ENCODE data around the gene SLC44A2. TPM values are rescaled to one million over a fixed set of nuclear protein-coding genes. Genes with fewer than 3 reads are reported as not detected.
A peak's percentile ranks its signal among the peaks of the same experiment; 100 is the strongest.
"Not testable (repeated sequence)": the region's sequence is repeated elsewhere in the genome, so short reads cannot be mapped to it uniquely, and the experiment has no call there.

SLC44A2 gene
- total and polyA plus RNA-seq, 10 donors, result 108 to 358 (median 225) TPM

DNA sequence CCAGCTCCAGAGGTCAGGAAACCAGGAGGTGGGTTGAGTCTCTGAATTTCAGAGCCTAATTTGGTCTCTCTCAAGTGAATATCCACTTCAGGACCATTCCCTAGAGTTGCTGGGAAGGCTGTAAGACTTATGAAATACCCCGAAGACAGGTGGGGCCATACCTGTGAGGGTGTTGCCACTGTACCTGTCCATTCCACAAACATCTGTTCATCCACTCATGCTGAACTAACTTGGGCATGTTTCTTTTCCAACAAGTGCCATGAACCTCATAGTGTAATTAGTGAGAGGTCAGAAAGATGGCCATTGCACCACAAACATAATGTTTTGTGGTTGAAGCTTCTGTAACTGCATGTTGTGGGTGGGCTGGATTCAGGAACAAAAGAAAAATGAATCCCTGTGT is 36.6 kb downstream of the SLC44A2 start:
- no peak for TF ChIP-seq POLR2A (IDR thresholded peaks at IDR 0.05)
- no peak for TF ChIP-seq POLR2AphosphoS5 (IDR thresholded peaks at IDR 0.05)
- TF ChIP-seq, protein P1, sequence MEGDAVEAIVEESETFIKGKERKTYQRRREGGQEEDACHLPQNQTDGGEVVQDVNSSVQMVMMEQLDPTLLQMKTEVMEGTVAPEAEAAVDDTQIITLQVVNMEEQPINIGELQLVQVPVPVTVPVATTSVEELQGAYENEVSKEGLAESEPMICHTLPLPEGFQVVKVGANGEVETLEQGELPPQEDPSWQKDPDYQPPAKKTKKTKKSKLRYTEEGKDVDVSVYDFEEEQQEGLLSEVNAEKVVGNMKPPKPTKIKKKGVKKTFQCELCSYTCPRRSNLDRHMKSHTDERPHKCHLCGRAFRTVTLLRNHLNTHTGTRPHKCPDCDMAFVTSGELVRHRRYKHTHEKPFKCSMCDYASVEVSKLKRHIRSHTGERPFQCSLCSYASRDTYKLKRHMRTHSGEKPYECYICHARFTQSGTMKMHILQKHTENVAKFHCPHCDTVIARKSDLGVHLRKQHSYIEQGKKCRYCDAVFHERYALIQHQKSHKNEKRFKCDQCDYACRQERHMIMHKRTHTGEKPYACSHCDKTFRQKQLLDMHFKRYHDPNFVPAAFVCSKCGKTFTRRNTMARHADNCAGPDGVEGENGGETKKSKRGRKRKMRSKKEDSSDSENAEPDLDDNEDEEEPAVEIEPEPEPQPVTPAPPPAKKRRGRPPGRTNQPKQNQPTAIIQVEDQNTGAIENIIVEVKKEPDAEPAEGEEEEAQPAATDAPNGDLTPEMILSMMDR (IDR thresholded peaks at IDR 0.05 in 8 of 11, conservative IDR thresholded peaks at IDR 0.05 in 3 of 11), result no peak
- WGBS, 5 donors, result 60 to 96% (median 82%) methylated on average over 1 of the region's 1 CpG
- DNase-seq, result no peak
- Histone ChIP-seq H3K27me3 (replicated peaks in 1 of 7) (no peaks in the 10 kb centered on the region), H3K9me3 (no peaks in the 10 kb centered on the region), H3K4me3 (no peak overlapping the region), H3K27ac (peak overlapping the region in 2 of 8 donors; percentile 0 to 58), H3K4me1 (peaks cover 43 to 100% (median 94%) of the 10 kb centered on the region in 6 donors), H3K36me3 (peaks cover 0 to 51% (median 8%) of the 10 kb centered on the region in 6 donors)
- intact Hi-C loops (cut with DNase I; ENCODE audit: low total_unique reads), result no loop called here

DNA sequence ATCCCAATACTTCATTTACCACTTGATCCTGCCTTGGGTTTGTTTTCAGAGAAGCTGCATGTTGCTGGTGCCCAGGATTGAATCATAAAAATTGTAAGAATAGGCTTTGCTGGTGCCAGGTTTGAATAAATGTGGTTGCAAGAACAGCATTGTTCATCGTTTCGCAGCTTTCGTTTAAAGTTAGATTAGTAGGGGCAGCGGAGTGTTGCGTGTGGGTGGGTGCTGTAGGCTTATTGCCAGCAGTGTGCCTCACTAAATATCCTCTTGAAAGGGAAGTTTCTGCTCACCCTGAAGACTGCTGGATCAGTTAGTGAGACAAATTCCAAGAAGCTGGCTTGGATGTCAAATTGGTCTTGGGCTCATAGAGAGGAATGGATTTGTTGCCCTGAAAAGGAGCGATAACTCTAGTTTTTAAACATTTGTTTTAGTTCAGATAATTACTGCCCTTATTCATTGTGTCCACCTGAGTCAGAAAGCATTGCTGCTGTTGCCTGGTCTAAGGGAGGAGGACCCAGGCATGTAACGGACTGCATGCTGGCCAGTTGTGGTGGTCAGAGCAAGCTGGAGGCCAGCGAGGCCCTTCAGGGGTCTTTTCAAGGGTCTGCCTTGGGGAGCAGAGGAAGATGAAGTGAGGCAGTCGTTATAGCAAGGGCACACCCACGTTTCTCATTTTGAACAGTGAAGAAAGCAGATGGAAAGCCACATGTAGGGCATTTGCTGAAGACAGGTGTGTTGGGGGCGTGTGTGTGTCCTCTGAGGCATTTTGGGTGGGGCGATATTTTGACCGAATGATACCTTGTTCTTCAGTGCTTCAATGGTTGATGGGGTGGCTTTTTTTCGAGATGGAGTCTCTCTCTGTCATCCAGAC is 37.3 kb downstream of the SLC44A2 start:
- intact Hi-C loops (cut with DNase I; ENCODE audit: low total_unique reads), result no loop called here
- Histone ChIP-seq H3K36me3 (peaks cover 0 to 51% (median 8%) of the 10 kb centered on the region in 6 donors), H3K4me3 (no peak overlapping the region), H3K27me3 (replicated peaks in 1 of 7) (no peaks in the 10 kb centered on the region), H3K27ac (peak overlapping the region in 3 of 8 donors; percentile 0 to 58 (median 0)), H3K9me3 (no peaks in the 10 kb centered on the region), H3K4me1 (peaks cover 43 to 100% (median 94%) of the 10 kb centered on the region in 6 donors)
- WGBS, 5 donors, result 44 to 64% (median 56%) methylated on average over 14 of the region's 14 CpGs
- TF ChIP-seq POLR2AphosphoS5 (IDR thresholded peaks at IDR 0.05), result no peak
- no peak for TF ChIP-seq POLR2A (IDR thresholded peaks at IDR 0.05)
- TF ChIP-seq, protein P1 (IDR thresholded peaks at IDR 0.05 in 8 of 11, conservative IDR thresholded peaks at IDR 0.05 in 3 of 11), result no peak
- no peak for DNase-seq

DNA sequence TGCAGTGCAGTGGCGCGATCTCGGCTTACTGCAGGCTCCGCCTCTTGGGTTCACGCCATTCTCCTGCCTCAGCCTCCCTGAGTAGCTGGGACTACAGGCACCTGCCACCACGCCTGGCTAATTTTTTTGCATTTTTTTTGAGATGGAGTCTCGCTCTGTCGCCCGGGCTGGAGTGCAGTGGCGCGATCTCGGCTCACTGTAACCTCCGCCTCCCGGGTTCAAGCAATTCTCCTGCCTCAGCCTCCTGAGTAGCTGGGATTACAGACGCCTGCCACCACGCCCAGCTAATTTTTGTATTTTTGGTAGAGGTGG is 37.9 kb downstream of the SLC44A2 start:
- Histone ChIP-seq H3K4me1 (peaks cover 47 to 100% (median 94%) of the 10 kb centered on the region in 6 donors), H3K27ac (peak overlapping the region in 2 of 8 donors; percentile 0 to 58), H3K36me3 (peaks cover 0 to 51% (median 8%) of the 10 kb centered on the region in 6 donors)
- H3K4me3 ChIP-seq; intact Hi-C loops (cut with DNase I; ENCODE audit: low total_unique reads); H3K27me3 ChIP-seq (replicated peaks in 1 of 7); DNase-seq; H3K9me3 ChIP-seq: not testable (repeated sequence)
- 57 to 90% (median 77%) methylated on average over 13 to 16 of the region's 16 CpGs for WGBS, 5 donors

DNA sequence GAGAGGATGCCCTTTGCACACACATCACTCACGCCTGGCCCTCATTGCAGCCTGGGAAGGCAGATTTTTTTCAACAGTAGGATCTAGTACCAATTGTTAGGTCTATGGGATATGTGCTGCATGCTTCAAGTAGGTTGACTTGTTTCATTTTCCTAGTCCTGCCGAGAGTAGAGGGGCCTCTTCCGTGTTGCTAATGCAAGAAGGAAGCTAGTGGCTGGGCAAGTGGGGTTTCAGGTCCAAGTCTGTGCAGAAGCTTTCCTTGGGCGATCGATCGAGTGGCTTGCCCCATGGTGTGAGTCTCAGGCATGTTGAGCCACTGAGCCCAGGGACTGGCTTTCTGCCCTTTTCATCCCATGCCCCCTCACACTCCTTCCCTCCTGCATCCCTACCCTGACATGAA is 42.5 kb downstream of the SLC44A2 start:
- intact Hi-C loops (cut with DNase I; ENCODE audit: low total_unique reads), result no loop called here
- TF ChIP-seq POLR2AphosphoS5 (IDR thresholded peaks at IDR 0.05) (no peak), POLR2A (IDR thresholded peaks at IDR 0.05) (no peak)
- TF ChIP-seq, protein P1 (IDR thresholded peaks at IDR 0.05 in 8 of 11, conservative IDR thresholded peaks at IDR 0.05 in 3 of 11), result no peak
- no peak for DNase-seq
- Histone ChIP-seq H3K9me3 (no peaks in the 10 kb centered on the region), H3K36me3 (peaks cover 0 to 61% (median 25%) of the 10 kb centered on the region in 6 donors), H3K27ac (peak overlapping the region in 1 of 8 donors; percentile 41), H3K4me3 (peak overlapping the region in 1 of 8 donors; percentile 0), H3K27me3 (replicated peaks in 1 of 7) (no peaks in the 10 kb centered on the region), H3K4me1 (peaks cover 23 to 99% (median 80%) of the 10 kb centered on the region in 6 donors)
- WGBS, 5 donors, result 40 to 63% (median 50%) methylated on average over 6 of the region's 6 CpGs
